ENCODE data around the gene ZNF585A.
"Not testable (repeated sequence)": the region's sequence is repeated elsewhere in the genome, so short reads cannot be mapped to it uniquely, and the experiment has no call there.

Gene ZNF585A

DNA sequence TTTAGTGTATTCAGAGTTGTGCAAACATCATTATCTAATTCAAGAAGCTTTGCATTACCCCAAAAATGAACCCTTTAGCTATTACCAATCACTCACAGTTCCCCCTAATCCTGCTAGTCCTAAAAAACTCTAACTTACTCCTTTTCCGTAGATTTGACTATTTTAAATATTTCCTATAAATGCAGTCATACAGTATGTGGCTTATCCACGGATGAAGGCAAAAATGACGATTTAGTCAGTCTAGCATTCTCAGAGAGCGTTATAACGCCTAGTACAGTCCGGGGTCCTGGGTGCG, 44.9 kb upstream of the ZNF585A start:
- Histone ChIP-seq H3K36me3 (peaks cover 1% of the 10 kb centered on the region; the same call in 1 of the 2 replicates), H3K27me3 (no peaks in the 10 kb centered on the region), H3K4me3 (ENCODE audit: low read depth, low read length) (peak overlapping the region; percentile 99), H3K4me1 (no peaks in the 10 kb centered on the region), H3K9me3 (no peaks in the 10 kb centered on the region)
- no peak for DNase-seq
- no peak for TF ChIP-seq CTCF (IDR thresholded peaks at IDR 0.05; ENCODE audit: low read depth, low read length)

DNA sequence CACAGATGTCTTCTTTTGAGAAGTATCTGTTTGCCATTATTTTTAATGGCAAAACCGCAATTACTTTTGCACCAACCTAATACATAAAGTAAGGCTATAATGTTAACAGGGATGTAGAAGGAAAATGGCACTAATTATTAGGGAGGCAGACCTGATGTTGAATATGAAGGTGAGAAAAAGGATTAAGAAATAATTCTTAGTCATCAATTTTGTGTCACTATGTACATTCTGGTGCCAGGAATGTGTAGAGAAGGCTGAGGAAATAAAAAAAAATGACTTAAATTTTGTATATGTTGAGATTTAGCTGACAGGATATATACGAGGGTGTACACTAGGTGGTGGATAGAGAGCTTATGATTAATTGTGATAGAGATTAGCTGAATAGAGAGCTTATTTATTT, 25.3 kb upstream of the ZNF585A start:
- Histone ChIP-seq H3K9me3 (no peaks in the 10 kb centered on the region; the same call in 1 of the 2 replicates), H3K4me3 (ENCODE audit: low read depth, low read length) (no peak overlapping the region), H3K4me1 (no peaks in the 10 kb centered on the region), H3K36me3 (peaks cover 9% of the 10 kb centered on the region; the same call in 1 of the 2 replicates), H3K27me3 (no peaks in the 10 kb centered on the region)
- TF ChIP-seq CTCF (IDR thresholded peaks at IDR 0.05; ENCODE audit: low read depth, low read length) = no peak
- DNase-seq = no peak

- DNase-seq; H3K36me3 ChIP-seq; H3K4me3 ChIP-seq (ENCODE audit: low read depth, low read length); H3K4me1 ChIP-seq; H3K9me3 ChIP-seq; H3K27me3 ChIP-seq: not testable (repeated sequence)
These were observed 24.6 kb upstream of the ZNF585A start for GRCh38 chr19:37197115-37197514.

- H3K4me3 ChIP-seq (ENCODE audit: low read depth, low read length); H3K36me3 ChIP-seq; H3K9me3 ChIP-seq; H3K27me3 ChIP-seq; DNase-seq; H3K4me1 ChIP-seq: not testable (repeated sequence)
These were observed 22.8 kb upstream of the ZNF585A start for GRCh38 chr19:37195248-37195647.

DNA sequence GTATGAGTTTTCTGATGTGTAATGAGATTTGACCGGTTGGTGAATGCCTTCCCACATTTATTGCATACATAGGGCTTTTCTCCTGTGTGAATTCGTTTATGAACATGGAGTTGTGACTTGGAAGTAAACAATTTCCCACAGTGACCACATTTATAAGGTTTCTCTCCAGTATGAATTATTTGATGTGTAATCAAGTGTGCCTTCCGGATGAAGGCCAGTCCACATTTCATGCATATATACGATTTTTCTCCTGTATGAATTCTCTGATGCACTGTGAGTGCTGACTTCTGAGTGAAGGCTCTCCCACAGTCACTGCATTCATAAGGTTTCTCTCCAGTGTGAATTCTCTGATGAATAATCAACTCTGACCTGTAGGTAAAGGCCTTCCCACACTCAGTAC, 13.6 kb upstream of the ZNF585A start:
- H3K36me3 ChIP-seq, H3K27me3 ChIP-seq, H3K9me3 ChIP-seq: not testable (repeated sequence)

GRCh38 chr19:37165635-37166034, 6.9 kb downstream of the ZNF585A start:
- no peak for TF ChIP-seq CTCF (IDR thresholded peaks at IDR 0.05; ENCODE audit: low read depth, low read length)

More for the DNA sequence above, 13.6 kb upstream of the ZNF585A start:
- DNase-seq; H3K4me1 ChIP-seq; H3K4me3 ChIP-seq (ENCODE audit: low read depth, low read length): not testable (repeated sequence)

DNA sequence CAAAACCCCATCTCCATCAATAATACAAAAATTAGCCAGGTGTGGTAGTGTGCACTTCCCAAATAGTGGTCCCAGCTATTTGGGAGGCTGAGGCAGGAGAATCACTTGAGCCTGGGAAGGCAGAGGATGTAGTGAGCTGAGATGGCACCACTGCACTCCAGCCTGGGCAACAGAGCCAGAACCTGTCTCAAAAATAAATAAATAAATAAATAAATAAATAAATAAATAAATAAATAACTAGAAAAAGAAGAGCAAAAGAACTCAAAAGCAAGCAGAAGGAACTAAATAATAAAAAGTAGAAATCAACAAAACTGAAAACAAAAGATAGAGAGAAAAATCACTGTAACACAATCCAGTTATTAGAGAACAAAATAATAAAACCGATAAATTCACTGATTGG, 12.3 kb downstream of the ZNF585A start:
- no peak overlapping the region for H3K4me3 ChIP-seq (ENCODE audit: low read depth, low read length)
- H3K9me3 ChIP-seq = no peaks in the 10 kb centered on the region; the same call in 1 of the 2 replicates
- DNase-seq = no peak
- no peaks in the 10 kb centered on the region for H3K4me1 ChIP-seq
- no peaks in the 10 kb centered on the region for H3K27me3 ChIP-seq
- no peak for TF ChIP-seq CTCF (IDR thresholded peaks at IDR 0.05; ENCODE audit: low read depth, low read length)
- peaks cover 4% of the 10 kb centered on the region; the same call in 1 of the 2 replicates for H3K36me3 ChIP-seq

More at GRCh38 chr19:37165635-37166034, 6.9 kb downstream of the ZNF585A start:
- H3K27me3 ChIP-seq = no peaks in the 10 kb centered on the region
- H3K9me3 ChIP-seq = peaks cover 2% of the 10 kb centered on the region; the same call in 1 of the 2 replicates
- H3K4me3 ChIP-seq (ENCODE audit: low read depth, low read length) = no peak overlapping the region
- H3K4me1 ChIP-seq = no peaks in the 10 kb centered on the region
- DNase-seq = no peak
- peaks cover 12% of the 10 kb centered on the region for H3K36me3 ChIP-seq

GRCh38 chr19:37148214-37148613, 24.3 kb downstream of the ZNF585A start:
- DNase-seq = no peak
- H3K36me3 ChIP-seq = no peaks in the 10 kb centered on the region
- no peak overlapping the region for H3K4me3 ChIP-seq (ENCODE audit: low read depth, low read length)
- peaks cover 3% of the 10 kb centered on the region; the same call in 1 of the 2 replicates for H3K9me3 ChIP-seq
- H3K4me1 ChIP-seq = no peaks in the 10 kb centered on the region
- TF ChIP-seq CTCF (IDR thresholded peaks at IDR 0.05; ENCODE audit: low read depth, low read length) = no peak
- H3K27me3 ChIP-seq = no peaks in the 10 kb centered on the region

Data from BE2C (cell line).